HG02938 (cell line): ENCODE data around the gene EFNA5.

Source experiments
- ATAC-seq: cut with Tn5 transposase; IDR thresholded peaks from one replicate; pipeline ENCODE4 v1.9.1; 2021; ENCODE audit warnings: mild to moderate bottlenecking, moderate library complexity; ENCODE audit not compliant: unreplicated experiment

EFNA5 gene

DNA sequence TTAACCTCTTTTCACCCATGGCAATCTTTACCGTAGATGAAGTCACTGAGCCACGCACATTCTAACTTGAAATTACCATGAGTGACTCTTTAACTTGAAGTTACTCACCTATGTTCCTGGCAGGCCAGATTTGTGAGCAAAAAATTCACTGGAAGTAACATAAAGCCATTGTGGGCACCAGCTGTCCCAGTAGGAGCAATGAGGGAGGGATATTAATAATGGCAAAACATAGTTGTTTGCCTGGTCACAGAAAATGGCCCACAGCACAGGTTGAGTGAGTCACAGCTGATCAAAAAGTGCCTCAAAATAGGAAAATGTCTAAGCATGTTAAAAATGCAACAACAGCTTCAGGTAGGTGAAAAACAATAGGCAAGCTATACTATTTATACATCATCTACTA lies 146.6 kb downstream of the EFNA5 start:
- ATAC-seq = no peak

- no peak for ATAC-seq
Observed at GRCh38 chr5:107523029-107523680, 147.6 kb downstream of the EFNA5 start.

- ATAC-seq = no peak
Observed at GRCh38 chr5:107522456-107522855, 148.3 kb downstream of the EFNA5 start.

GRCh38 chr5:107519900-107520354 lies 150.8 kb downstream of the EFNA5 start:
- no peak for ATAC-seq

GRCh38 chr5:107518616-107519015 lies 152.1 kb downstream of the EFNA5 start:
- no peak for ATAC-seq

DNA sequence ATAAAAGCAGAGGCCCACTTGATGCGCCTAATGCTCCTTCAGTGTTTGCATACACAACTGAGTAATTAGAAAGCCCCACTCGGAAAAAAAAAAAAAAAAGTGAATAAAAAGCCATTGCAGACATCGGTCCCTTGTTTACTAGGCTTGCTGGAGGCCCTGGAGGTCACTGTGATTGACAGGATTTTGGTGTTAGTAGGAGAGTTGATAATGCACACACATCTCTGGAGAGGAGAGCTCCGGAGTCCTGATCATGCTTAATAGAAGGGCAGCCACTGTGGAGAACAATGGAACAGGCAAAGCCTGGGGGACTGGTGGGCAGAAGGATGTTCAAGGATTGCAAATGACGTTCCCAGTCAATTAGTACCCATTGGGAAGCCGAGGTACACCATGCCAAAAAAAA lies 152.5 kb downstream of the EFNA5 start:
- ATAC-seq = no peak

- ATAC-seq = no peak
Observed at GRCh38 chr5:107517185-107518033, 153.3 kb downstream of the EFNA5 start.

GRCh38 chr5:107516452-107517184 lies 154.1 kb downstream of the EFNA5 start:
- no peak for ATAC-seq

GRCh38 chr5:107515521-107516080 lies 155.1 kb downstream of the EFNA5 start:
- no peak for ATAC-seq

DNA sequence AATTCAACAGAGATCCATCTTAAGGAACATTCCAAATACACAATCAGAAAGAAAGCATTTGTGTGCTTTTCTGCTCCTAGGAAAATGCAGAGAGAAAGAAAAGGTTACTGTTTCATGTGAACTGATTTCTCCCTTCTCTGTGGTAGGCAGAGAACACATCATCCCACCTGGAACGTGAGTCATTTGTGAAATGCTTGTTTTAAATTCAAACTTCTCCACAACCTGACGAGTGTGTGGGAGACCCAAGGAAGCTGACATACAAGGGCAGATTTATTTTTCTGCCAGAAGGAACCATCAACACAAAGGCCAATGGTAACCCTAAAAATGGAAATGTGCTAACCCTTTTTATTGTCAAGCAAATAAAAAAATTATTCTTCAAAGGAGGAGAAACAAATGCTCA lies 156.4 kb downstream of the EFNA5 start:
- no peak for ATAC-seq

DNA sequence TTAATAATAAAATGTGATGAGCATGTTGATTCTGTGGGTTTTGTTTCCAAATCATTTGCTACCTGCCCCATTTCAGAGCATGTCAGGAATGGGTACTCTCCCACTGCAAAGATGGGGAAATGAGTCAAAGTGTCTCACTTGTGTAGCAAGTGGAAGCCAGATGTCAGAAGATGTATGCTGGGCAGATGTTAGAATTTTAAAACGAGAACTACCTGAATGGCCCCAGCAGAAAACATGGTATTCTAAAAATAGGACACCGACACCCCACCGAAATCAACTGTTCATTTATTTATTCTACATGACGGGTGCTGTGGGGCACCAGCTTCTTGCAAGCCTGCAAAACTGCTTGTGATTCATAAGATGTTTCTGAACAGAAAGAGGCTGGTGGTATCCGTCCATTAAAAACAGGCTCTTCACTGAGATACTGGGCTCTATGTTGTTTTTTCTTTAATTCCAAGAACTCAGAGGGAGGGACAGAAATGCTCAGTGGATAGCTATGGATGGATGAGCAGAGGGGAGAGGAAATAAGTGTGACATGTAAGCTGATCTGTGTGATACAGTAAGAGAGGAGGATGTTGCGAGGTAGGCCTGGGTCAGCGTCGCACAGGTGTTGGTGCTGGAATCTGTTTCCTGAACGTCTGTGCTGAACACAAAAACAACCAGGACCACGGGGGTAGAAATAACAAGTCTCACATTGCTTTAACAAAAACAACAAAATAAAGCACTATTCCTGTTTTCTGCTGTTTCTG lies 157.2 kb downstream of the EFNA5 start:
- ATAC-seq = no peak

GRCh38 chr5:107512029-107512428 lies 158.7 kb downstream of the EFNA5 start:
- peak; percentile 44 for ATAC-seq

GRCh38 chr5:107510125-107510524 lies 160.6 kb downstream of the EFNA5 start:
- no peak for ATAC-seq

GRCh38 chr5:107508097-107508496 lies 162.6 kb downstream of the EFNA5 start:
- ATAC-seq = no peak

DNA sequence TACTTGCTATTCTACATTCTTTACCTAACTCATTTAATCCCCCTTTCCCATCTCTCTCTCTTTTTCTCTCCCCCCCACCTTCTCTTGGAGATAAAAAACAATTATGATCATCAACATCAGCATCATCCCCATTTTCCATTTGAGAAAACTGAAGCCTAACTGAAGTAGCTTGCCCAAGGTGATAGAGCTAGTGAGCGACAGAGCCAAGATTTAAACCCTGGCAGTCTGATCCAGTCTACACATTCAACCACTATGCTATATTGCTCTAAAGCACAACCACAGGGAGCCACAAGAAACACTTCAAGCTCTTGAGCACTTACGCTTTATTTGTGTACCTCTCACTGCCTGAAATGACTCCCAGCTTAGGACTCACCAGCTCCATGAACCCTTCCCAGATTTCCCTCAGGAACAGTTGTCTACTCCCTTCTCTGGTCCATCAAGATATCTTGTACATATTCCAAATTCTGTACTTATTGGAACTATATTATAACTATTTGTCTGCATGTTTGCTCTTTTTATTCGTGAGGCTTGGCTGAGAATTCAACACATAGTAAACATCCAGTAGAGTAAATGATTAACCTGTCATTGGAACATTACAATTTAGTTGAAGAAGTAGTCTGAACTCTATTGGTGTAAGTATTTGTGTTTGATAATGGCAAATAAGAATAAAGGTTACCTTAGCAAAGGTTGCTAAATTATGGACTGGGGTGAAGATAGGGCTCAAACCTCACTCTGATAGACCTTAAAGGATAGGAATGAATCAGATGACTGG lies 164.8 kb downstream of the EFNA5 start:
- no peak for ATAC-seq

GRCh38 chr5:107504424-107504823 lies 166.3 kb downstream of the EFNA5 start:
- ATAC-seq = no peak

DNA sequence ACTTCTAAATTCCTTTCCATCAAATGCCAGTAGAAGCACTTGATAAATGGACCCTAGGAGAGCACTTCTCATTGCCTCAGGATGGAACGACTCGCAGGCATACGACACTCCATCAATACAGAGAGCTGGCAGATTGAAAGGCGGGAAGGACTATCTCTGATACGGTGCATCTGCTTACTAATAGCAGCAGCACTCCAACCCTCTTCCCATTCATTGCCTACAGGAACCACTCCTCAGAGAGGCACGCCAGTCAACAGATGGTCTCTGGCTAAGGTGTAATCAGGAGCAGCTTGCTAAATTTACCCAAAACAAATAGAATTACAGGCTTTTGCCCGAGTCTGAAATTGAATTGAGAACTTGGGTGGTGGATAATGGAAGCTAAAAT lies 168.1 kb downstream of the EFNA5 start:
- ATAC-seq = no peak

GRCh38 chr5:107501965-107502675 lies 168.6 kb downstream of the EFNA5 start:
- ATAC-seq = no peak

DNA sequence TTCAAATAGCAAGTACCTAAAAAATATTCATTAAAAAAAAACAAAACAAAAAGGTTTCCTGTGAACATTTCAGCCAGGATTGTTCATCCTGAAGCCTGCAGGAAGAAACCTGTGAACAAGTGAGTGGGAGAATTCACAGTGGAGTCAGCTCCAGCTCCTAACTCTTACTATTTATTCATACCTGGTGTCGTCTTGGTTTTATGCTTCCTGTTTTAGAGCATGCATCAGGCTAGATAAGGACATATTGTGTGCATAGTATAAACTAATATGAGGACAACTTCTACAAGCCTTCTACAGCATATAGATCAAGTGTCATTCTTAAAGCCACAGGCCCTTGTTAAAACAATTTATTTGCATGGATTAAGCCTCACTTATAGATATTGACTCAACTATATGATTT lies 169.9 kb downstream of the EFNA5 start:
- no peak for ATAC-seq
